Measurements from ENCODE around the gene ALDOA.
"Not testable (repeated sequence)": the region's sequence is repeated elsewhere in the genome, so short reads cannot be mapped to it uniquely, and the experiment has no call there.

The ALDOA gene

DNA sequence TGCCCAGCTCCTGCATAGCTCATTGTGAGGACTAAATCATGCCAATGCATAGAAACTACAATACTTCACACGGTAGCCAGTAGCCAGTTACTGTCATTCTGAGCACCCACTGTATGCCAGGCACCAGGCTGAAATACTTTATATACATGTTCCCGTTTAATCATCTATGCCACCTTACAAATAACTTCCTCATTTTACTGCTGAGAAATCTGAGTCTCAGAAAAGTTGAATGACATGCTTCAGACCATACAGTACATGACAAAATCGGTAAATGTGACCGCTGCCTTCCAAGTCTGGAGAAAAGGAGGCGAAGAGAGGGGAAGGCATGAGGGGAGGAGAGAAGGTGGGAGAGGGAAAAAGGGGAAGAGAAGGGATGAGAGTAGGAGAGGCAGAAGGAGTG, 25.3 kb upstream of the ALDOA start:
- H3K9ac ChIP-seq: no peak overlapping the region
- no peaks in the 10 kb centered on the region for H3K79me2 ChIP-seq
- TF ChIP-seq, protein P1, sequence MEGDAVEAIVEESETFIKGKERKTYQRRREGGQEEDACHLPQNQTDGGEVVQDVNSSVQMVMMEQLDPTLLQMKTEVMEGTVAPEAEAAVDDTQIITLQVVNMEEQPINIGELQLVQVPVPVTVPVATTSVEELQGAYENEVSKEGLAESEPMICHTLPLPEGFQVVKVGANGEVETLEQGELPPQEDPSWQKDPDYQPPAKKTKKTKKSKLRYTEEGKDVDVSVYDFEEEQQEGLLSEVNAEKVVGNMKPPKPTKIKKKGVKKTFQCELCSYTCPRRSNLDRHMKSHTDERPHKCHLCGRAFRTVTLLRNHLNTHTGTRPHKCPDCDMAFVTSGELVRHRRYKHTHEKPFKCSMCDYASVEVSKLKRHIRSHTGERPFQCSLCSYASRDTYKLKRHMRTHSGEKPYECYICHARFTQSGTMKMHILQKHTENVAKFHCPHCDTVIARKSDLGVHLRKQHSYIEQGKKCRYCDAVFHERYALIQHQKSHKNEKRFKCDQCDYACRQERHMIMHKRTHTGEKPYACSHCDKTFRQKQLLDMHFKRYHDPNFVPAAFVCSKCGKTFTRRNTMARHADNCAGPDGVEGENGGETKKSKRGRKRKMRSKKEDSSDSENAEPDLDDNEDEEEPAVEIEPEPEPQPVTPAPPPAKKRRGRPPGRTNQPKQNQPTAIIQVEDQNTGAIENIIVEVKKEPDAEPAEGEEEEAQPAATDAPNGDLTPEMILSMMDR (IDR thresholded peaks at IDR 0.05): no peak
- no peak overlapping the region for H3K4me2 ChIP-seq (ENCODE audit: low read length)
- no peaks in the 10 kb centered on the region for H3K36me3 ChIP-seq (ENCODE audit: control insufficient read depth, insufficient read depth, low read length)
- H3K4me1 ChIP-seq: no peaks in the 10 kb centered on the region
- H3K27ac ChIP-seq: no peak overlapping the region
- no peaks in the 10 kb centered on the region for H3K27me3 ChIP-seq (ENCODE audit: control insufficient read depth, insufficient read depth, low read length)
- H3K4me3 ChIP-seq (ENCODE audit: low read depth, low read length): no peak overlapping the region
- no peaks in the 10 kb centered on the region for H3K9me3 ChIP-seq (ENCODE audit: control insufficient read depth, low read length)
- no peak overlapping the region for H2AFZ ChIP-seq

DNA sequence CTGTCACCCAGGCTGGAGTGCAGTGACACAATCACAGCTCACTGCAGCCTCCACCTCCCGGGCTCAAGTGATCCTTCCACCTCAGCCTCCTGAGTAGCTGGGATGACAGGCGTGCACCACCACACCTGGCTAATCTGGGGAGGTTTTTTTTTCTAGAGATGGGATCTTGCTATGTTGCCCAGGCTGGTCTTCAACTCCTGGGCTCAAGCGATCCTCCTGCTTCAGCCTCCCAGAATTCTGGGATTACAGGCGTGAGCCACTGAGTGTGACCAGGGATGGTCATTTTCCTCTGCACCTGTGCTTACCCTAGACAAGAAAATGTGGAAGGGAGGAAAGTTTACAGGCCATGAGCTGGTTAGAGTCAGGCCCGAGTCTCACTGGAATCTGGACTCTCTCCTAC, 24.9 kb upstream of the ALDOA start:
- H2AFZ ChIP-seq; H3K79me2 ChIP-seq; H3K4me1 ChIP-seq; H3K27me3 ChIP-seq (ENCODE audit: control insufficient read depth, insufficient read depth, low read length); H3K9me3 ChIP-seq (ENCODE audit: control insufficient read depth, low read length); H3K36me3 ChIP-seq (ENCODE audit: control insufficient read depth, insufficient read depth, low read length); H3K4me2 ChIP-seq (ENCODE audit: low read length); H3K9ac ChIP-seq; H3K4me3 ChIP-seq (ENCODE audit: low read depth, low read length); H3K27ac ChIP-seq: not testable (repeated sequence)

DNA sequence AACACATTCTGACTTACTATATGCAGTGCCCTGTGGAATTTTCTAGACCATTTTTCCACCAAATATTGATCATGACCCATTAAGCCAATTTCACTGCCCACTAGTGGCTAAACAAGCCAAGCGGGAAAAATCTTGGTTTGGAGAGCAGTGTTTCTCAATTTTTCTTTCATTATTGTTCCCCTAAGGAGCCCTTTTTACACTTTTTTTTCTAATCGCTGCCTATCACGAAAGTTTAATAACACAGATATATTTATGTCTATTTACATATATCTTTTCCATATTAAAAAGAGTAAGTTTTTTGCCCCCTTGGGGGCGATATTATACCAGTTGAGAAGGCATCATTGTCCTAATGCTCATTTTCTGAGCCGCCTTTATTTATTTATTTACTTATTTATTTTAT, 23.7 kb upstream of the ALDOA start:
- TF ChIP-seq, protein P1 (IDR thresholded peaks at IDR 0.05): peak; percentile 38
- Histone ChIP-seq H3K4me2 (ENCODE audit: low read length) (no peak overlapping the region), H3K9me3 (ENCODE audit: control insufficient read depth, low read length) (no peaks in the 10 kb centered on the region), H3K27ac (no peak overlapping the region), H3K27me3 (ENCODE audit: control insufficient read depth, insufficient read depth, low read length) (no peaks in the 10 kb centered on the region), H3K36me3 (ENCODE audit: control insufficient read depth, insufficient read depth, low read length) (no peaks in the 10 kb centered on the region), H3K9ac (no peak overlapping the region), H2AFZ (no peak overlapping the region), H3K4me3 (ENCODE audit: low read depth, low read length) (no peak overlapping the region), H3K79me2 (no peaks in the 10 kb centered on the region), H3K4me1 (no peaks in the 10 kb centered on the region)

DNA sequence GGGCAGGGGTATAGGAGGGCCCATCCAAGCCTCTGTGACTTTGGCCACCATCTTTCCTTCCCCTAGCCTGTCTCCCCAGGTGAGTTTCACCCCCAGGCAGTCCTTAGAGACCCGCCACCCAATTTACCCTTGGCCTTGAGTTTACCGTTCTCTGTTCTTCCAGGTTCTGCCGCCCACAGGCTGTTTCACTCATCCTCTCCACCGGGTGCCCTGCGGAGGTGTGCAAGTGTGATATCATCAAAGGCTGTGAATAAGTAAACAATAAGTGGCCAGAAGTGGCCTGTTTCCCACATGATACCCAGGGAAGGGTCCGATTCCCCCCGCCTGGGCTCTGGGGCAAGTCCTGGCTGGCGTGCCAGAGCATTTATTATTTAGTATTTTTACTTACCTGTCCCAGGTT, 19.4 kb upstream of the ALDOA start:
- Histone ChIP-seq H3K79me2 (no peaks in the 10 kb centered on the region), H3K27me3 (ENCODE audit: control insufficient read depth, insufficient read depth, low read length) (no peaks in the 10 kb centered on the region), H3K36me3 (ENCODE audit: control insufficient read depth, insufficient read depth, low read length) (no peaks in the 10 kb centered on the region), H3K4me1 (no peaks in the 10 kb centered on the region), H3K9me3 (ENCODE audit: control insufficient read depth, low read length) (no peaks in the 10 kb centered on the region), H3K4me2 (ENCODE audit: low read length) (no peak overlapping the region), H2AFZ (no peak overlapping the region), H3K4me3 (ENCODE audit: low read depth, low read length) (no peak overlapping the region), H3K9ac (no peak overlapping the region), H3K27ac (no peak overlapping the region)
- TF ChIP-seq, protein P1 (IDR thresholded peaks at IDR 0.05): no peak

DNA sequence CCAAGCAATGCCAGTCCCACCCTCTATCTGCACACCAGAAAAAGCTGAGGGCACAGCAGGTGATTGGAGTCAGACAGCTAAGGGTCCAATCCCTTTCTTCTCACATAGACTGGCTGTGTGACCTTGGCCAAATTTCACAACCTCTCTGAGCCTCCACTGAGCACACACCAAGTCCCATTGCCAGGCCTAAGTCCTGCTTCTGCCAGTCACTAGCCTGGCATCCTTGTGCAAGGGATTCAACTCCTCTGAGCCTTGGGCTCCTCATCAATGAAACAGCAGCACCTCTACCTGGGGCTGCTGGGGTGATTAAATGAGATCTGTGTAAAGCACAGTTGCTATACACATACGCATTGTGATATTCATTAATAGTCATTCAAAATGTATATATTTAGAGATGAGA, 19.0 kb upstream of the ALDOA start:
- no peaks in the 10 kb centered on the region for H3K36me3 ChIP-seq (ENCODE audit: control insufficient read depth, insufficient read depth, low read length)
- no peak overlapping the region for H2AFZ ChIP-seq
- no peak overlapping the region for H3K4me2 ChIP-seq (ENCODE audit: low read length)
- no peaks in the 10 kb centered on the region for H3K4me1 ChIP-seq
- TF ChIP-seq, protein P1 (IDR thresholded peaks at IDR 0.05): no peak
- H3K27me3 ChIP-seq (ENCODE audit: control insufficient read depth, insufficient read depth, low read length): no peaks in the 10 kb centered on the region
- H3K27ac ChIP-seq: no peak overlapping the region
- H3K9me3 ChIP-seq (ENCODE audit: control insufficient read depth, low read length): no peaks in the 10 kb centered on the region
- H3K79me2 ChIP-seq: no peaks in the 10 kb centered on the region
- H3K4me3 ChIP-seq (ENCODE audit: low read depth, low read length): no peak overlapping the region
- no peak overlapping the region for H3K9ac ChIP-seq
